Measurements from ENCODE around the gene GYPA. TPM values are rescaled to one million over a fixed set of nuclear protein-coding genes. Genes with fewer than 3 reads are reported as not detected.
"Not testable (repeated sequence)": the region's sequence is repeated elsewhere in the genome, so short reads cannot be mapped to it uniquely, and the experiment has no call there.

The GYPA gene
- total RNA-seq, 2 experiments from 2014 or later: not detected

GRCh38 chr4:144154044-144154443 is 13.5 kb upstream of the GYPA start:
- no peaks in the 10 kb centered on the region for H3K36me3 Mint-ChIP-seq
- H3K4me3 Mint-ChIP-seq: no peak overlapping the region
- POLR2A ChIA-PET: no interaction called here
- H3K27me3 Mint-ChIP-seq: no peaks in the 10 kb centered on the region
- no peak overlapping the region for H3K27ac Mint-ChIP-seq
- CTCF ChIA-PET: no interaction called here
- DNase-seq: no peak
- no peaks in the 10 kb centered on the region for H3K4me1 Mint-ChIP-seq (ENCODE audit: low read depth)
- H3K9me3 Mint-ChIP-seq: peaks cover 13% of the 10 kb centered on the region
- intact Hi-C loops (cut with micrococcal nuclease): no loop called here

- H3K27ac Mint-ChIP-seq; H3K4me1 Mint-ChIP-seq (ENCODE audit: low read depth); CTCF ChIA-PET; H3K9me3 Mint-ChIP-seq; H3K4me3 Mint-ChIP-seq; H3K27me3 Mint-ChIP-seq; H3K36me3 Mint-ChIP-seq; POLR2A ChIA-PET: not testable (repeated sequence)
- peak; percentile 12 for DNase-seq
- intact Hi-C loops (cut with micrococcal nuclease): loop anchor here (2.0 kb wide), 1 partner anchor 584 kb away; no protein-coding TSS in a partner anchor
These were observed 2.3 kb upstream of the GYPA start for GRCh38 chr4:144142690-144143326.

GRCh38 chr4:144141493-144141892 is 975 bp upstream of the GYPA start:
- ChIA-PET CTCF (no interaction called here), POLR2A (no interaction called here)
- no peak overlapping the region for H3K27ac Mint-ChIP-seq
- DNase-seq: no peak
- H3K4me3 Mint-ChIP-seq: no peak overlapping the region
- H3K9me3 Mint-ChIP-seq: no peaks in the 10 kb centered on the region
- peaks cover 5% of the 10 kb centered on the region for H3K27me3 Mint-ChIP-seq
- H3K4me1 Mint-ChIP-seq (ENCODE audit: low read depth): no peaks in the 10 kb centered on the region
- intact Hi-C loops (cut with micrococcal nuclease): no loop called here
- H3K36me3 Mint-ChIP-seq: no peaks in the 10 kb centered on the region

- POLR2A ChIA-PET; H3K36me3 Mint-ChIP-seq; DNase-seq; intact Hi-C loops (cut with micrococcal nuclease); H3K4me3 Mint-ChIP-seq; CTCF ChIA-PET; H3K27me3 Mint-ChIP-seq; H3K27ac Mint-ChIP-seq; H3K9me3 Mint-ChIP-seq; H3K4me1 Mint-ChIP-seq (ENCODE audit: low read depth): not testable (repeated sequence)
These were observed 527 bp downstream of the GYPA start for GRCh38 chr4:144139991-144140390.

- H3K27ac Mint-ChIP-seq; H3K4me3 Mint-ChIP-seq; DNase-seq; POLR2A ChIA-PET; intact Hi-C loops (cut with micrococcal nuclease); H3K36me3 Mint-ChIP-seq; H3K27me3 Mint-ChIP-seq; H3K9me3 Mint-ChIP-seq; H3K4me1 Mint-ChIP-seq (ENCODE audit: low read depth); CTCF ChIA-PET: not testable (repeated sequence)
These were observed 971 bp downstream of the GYPA start for GRCh38 chr4:144139547-144139946.

GRCh38 chr4:144138239-144138638 is 2.3 kb downstream of the GYPA start:
- not testable (repeated sequence) for H3K4me1 Mint-ChIP-seq (ENCODE audit: low read depth); H3K9me3 Mint-ChIP-seq

GRCh38 chr4:144137137-144137931 is 3.2 kb downstream of the GYPA start:
- H3K36me3 Mint-ChIP-seq; H3K4me3 Mint-ChIP-seq; H3K27me3 Mint-ChIP-seq; intact Hi-C loops (cut with micrococcal nuclease); CTCF ChIA-PET; H3K4me1 Mint-ChIP-seq (ENCODE audit: low read depth); DNase-seq; POLR2A ChIA-PET; H3K9me3 Mint-ChIP-seq; H3K27ac Mint-ChIP-seq: not testable (repeated sequence)

More at GRCh38 chr4:144138239-144138638, 2.3 kb downstream of the GYPA start:
- H3K27me3 Mint-ChIP-seq; CTCF ChIA-PET; H3K27ac Mint-ChIP-seq; POLR2A ChIA-PET; H3K4me3 Mint-ChIP-seq; DNase-seq; H3K36me3 Mint-ChIP-seq; intact Hi-C loops (cut with micrococcal nuclease): not testable (repeated sequence)

GRCh38 chr4:144136189-144136588 is 4.3 kb downstream of the GYPA start:
- H3K4me3 Mint-ChIP-seq; CTCF ChIA-PET; H3K4me1 Mint-ChIP-seq (ENCODE audit: low read depth); H3K27me3 Mint-ChIP-seq; POLR2A ChIA-PET; intact Hi-C loops (cut with micrococcal nuclease); DNase-seq; H3K36me3 Mint-ChIP-seq; H3K9me3 Mint-ChIP-seq; H3K27ac Mint-ChIP-seq: not testable (repeated sequence)

- H3K4me1 Mint-ChIP-seq (ENCODE audit: low read depth); H3K9me3 Mint-ChIP-seq; H3K36me3 Mint-ChIP-seq; H3K27ac Mint-ChIP-seq; CTCF ChIA-PET; DNase-seq; H3K4me3 Mint-ChIP-seq; intact Hi-C loops (cut with micrococcal nuclease); H3K27me3 Mint-ChIP-seq; POLR2A ChIA-PET: not testable (repeated sequence)
These were observed 10.4 kb downstream of the GYPA start for GRCh38 chr4:144130167-144130566.

GRCh38 chr4:144129336-144129875 is 11.1 kb downstream of the GYPA start:
- intact Hi-C loops (cut with micrococcal nuclease); H3K27me3 Mint-ChIP-seq; H3K4me1 Mint-ChIP-seq (ENCODE audit: low read depth); DNase-seq; POLR2A ChIA-PET; H3K36me3 Mint-ChIP-seq; H3K9me3 Mint-ChIP-seq; H3K27ac Mint-ChIP-seq; CTCF ChIA-PET; H3K4me3 Mint-ChIP-seq: not testable (repeated sequence)

- CTCF ChIA-PET; DNase-seq; H3K4me1 Mint-ChIP-seq (ENCODE audit: low read depth); POLR2A ChIA-PET; H3K36me3 Mint-ChIP-seq; H3K4me3 Mint-ChIP-seq; H3K27ac Mint-ChIP-seq; intact Hi-C loops (cut with micrococcal nuclease); H3K27me3 Mint-ChIP-seq; H3K9me3 Mint-ChIP-seq: not testable (repeated sequence)
These were observed 11.7 kb downstream of the GYPA start for GRCh38 chr4:144128709-144129320.

GRCh38 chr4:144125109-144125508 is 15.4 kb downstream of the GYPA start:
- H3K4me3 Mint-ChIP-seq; DNase-seq; intact Hi-C loops (cut with micrococcal nuclease); H3K9me3 Mint-ChIP-seq; H3K27ac Mint-ChIP-seq; H3K4me1 Mint-ChIP-seq (ENCODE audit: low read depth); POLR2A ChIA-PET; CTCF ChIA-PET; H3K27me3 Mint-ChIP-seq; H3K36me3 Mint-ChIP-seq: not testable (repeated sequence)
